ENCODE data around the gene OR52E4.

- TF ChIP-seq, protein P1, sequence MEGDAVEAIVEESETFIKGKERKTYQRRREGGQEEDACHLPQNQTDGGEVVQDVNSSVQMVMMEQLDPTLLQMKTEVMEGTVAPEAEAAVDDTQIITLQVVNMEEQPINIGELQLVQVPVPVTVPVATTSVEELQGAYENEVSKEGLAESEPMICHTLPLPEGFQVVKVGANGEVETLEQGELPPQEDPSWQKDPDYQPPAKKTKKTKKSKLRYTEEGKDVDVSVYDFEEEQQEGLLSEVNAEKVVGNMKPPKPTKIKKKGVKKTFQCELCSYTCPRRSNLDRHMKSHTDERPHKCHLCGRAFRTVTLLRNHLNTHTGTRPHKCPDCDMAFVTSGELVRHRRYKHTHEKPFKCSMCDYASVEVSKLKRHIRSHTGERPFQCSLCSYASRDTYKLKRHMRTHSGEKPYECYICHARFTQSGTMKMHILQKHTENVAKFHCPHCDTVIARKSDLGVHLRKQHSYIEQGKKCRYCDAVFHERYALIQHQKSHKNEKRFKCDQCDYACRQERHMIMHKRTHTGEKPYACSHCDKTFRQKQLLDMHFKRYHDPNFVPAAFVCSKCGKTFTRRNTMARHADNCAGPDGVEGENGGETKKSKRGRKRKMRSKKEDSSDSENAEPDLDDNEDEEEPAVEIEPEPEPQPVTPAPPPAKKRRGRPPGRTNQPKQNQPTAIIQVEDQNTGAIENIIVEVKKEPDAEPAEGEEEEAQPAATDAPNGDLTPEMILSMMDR (IDR thresholded peaks at IDR 0.05), result no peak
- no peak for TF ChIP-seq POLR2A (IDR thresholded peaks at IDR 0.05)
These were observed 29.4 kb upstream of the OR52E4 start for GRCh38 chr11:5851002-5851401.
